A549 (cell line): ENCODE measurements around the gene DRAM2. TPM values are rescaled to one million over a fixed set of nuclear protein-coding genes. Genes with fewer than 3 reads are reported as not detected.

Experiments used
- ATAC-seq, 2 experiments: fragments of 200-7000 bp in 1 of 2; fragments of >200 bp in 1 of 2; cut with Nextera tagmentation in 1 of 2; cut with Tn5 transposase in 1 of 2; 3 replicates each; pipeline versions ENCODE4 v1.8.0 to v1.9.1; 2018 to 2020; ENCODE audit warnings: mild to moderate bottlenecking in 1 of 2, moderate library complexity in 1 of 2
- CTCF ChIA-PET: fragments of 300-600 bp; sonication (Branson Sonifier 250); formaldehyde crosslinking; extraction: SDS; loops from one replicate; lab custom pipeline; 2021; ENCODE audit warnings: antibody characterized with exemption, inconsistent platforms; lab: Yijun Ruan, JAX
- POLR2A ChIA-PET: fragments of 350-600 bp; formaldehyde crosslinking; extraction: SDS; loops from one replicate; lab custom pipeline; 2021; ENCODE audit warnings: antibody characterized with exemption, inconsistent platforms; lab: Yijun Ruan, JAX
- DNase-seq, 2 experiments: peaks; one replicate each; pipeline versions ENCODE4 v3.0.0 to v3.0.0-alpha.2; 2011 to 2016; ENCODE audit warnings: low read depth in 1 of 2, low spot score in 1 of 2
- FAIRE-seq: peaks from 2 replicates; lab custom pipeline; 2011; peaks lifted over from hg19 to GRCh38; lab: Jason Lieb, UNC
- H3K27ac ChIP-seq, 2 experiments: fragments of >200 bp; sonication (Bioruptor Twin); formaldehyde crosslinking; 3 replicates each; pipeline ENCODE4 v1.5.1; 2016 to 2017
- H3K4me1 ChIP-seq: fragments of >200 bp; sonication (Bioruptor Twin); formaldehyde crosslinking; 3 replicates; pipeline ENCODE4 v1.6.1; 2016
- H3K4me2 ChIP-seq: fragments of >200 bp; sonication (Bioruptor Twin); formaldehyde crosslinking; 3 replicates; pipeline ENCODE4 v1.6.1; 2016
- H3K4me3 ChIP-seq: fragments of >200 bp; sonication (Bioruptor Twin); formaldehyde crosslinking; 3 replicates; pipeline ENCODE4 v1.5.1; 2016
- H3K9me3 ChIP-seq: fragments of >200 bp; sonication (Bioruptor Twin); formaldehyde crosslinking; 3 replicates; pipeline ENCODE4 v1.6.1; 2016
- BHLHE40 ChIP-seq: IDR thresholded peaks from 2 replicates; pipeline ENCODE4 v1.6.1; 2012; ENCODE audit warnings: low read depth, low read length, inconsistent platforms
- CEBPB ChIP-seq, 2 experiments: fragments of >200 bp in 1 of 2; sonication (Bioruptor Twin) in 1 of 2; formaldehyde crosslinking in 1 of 2; IDR thresholded peaks; 2 replicates each; pipeline ENCODE4 v1.6.1; 2012 to 2016
- CHD2 ChIP-seq: fragments of 150-350 bp; IDR thresholded peaks from 2 replicates; pipeline ENCODE4 v1.6.1; 2014; ENCODE audit warnings: low read length; ENCODE audit not compliant: partially characterized antibody
- EHF ChIP-seq: fragments of 250-450 bp; sonication (Bioruptor Pico); IDR thresholded peaks from 2 replicates; pipeline ENCODE4 v1.5.0; 2020; ENCODE audit warnings: mild to moderate bottlenecking
- EHMT2 ChIP-seq: fragments of 200-600 bp; sonication (generic); IDR thresholded peaks from 2 replicates; pipeline ENCODE4 v1.6.1; 2016; ENCODE audit warnings: antibody characterized with exemption, low read depth, mild to moderate bottlenecking, moderate library complexity
- FOSB ChIP-seq: fragments of 250-450 bp; sonication (Bioruptor Pico); IDR thresholded peaks from 2 replicates; pipeline ENCODE4 v1.5.0; 2020; ENCODE audit warnings: mild to moderate bottlenecking, moderate library complexity
- HOXB13 ChIP-seq: fragments of 250-450 bp; sonication (Bioruptor Pico); IDR thresholded peaks from 2 replicates; pipeline ENCODE4 v1.5.0; 2020; ENCODE audit warnings: low read depth, mild to moderate bottlenecking, moderate library complexity
- JUN ChIP-seq, 2 experiments: fragments of >200 bp; sonication (Bioruptor Twin); formaldehyde crosslinking; IDR thresholded peaks; 2 replicates in 1 of 2; 3 replicates in 1 of 2; pipeline ENCODE4 v1.6.1; 2016 to 2017
- KDM5A ChIP-seq: fragments of 200-600 bp; sonication (generic); IDR thresholded peaks from 2 replicates; pipeline ENCODE4 v1.6.1; 2016; ENCODE audit warnings: antibody characterized with exemption, mild to moderate bottlenecking
- MYC ChIP-seq: IDR thresholded peaks from 2 replicates; pipeline ENCODE4 v1.6.1; 2012; ENCODE audit warnings: mild to moderate bottlenecking, inconsistent platforms, low read length, improper control_type of control experiment, borderline replicate concordance
- NFE2L2 ChIP-seq: fragments of 150-350 bp; conservative IDR thresholded peaks from 2 replicates; pipeline ENCODE4 v1.6.1; 2014; ENCODE audit warnings: low read length
- NR3C1 ChIP-seq: fragments of >200 bp; sonication (Bioruptor Twin); formaldehyde crosslinking; IDR thresholded peaks from 3 replicates; pipeline ENCODE4 v1.6.1; 2017
- PHF8 ChIP-seq: fragments of 200-600 bp; sonication (generic); IDR thresholded peaks from 2 replicates; pipeline ENCODE4 v1.6.1; 2016; ENCODE audit warnings: low read depth, mild to moderate bottlenecking, antibody characterized with exemption, moderate library complexity, borderline replicate concordance
- POLR2A ChIP-seq: IDR thresholded peaks from 2 replicates; pipeline ENCODE4 v1.6.1; 2012; ENCODE audit warnings: mild to moderate bottlenecking, low read length
- RARB ChIP-seq: fragments of 250-450 bp; sonication (Bioruptor Pico); IDR thresholded peaks from 2 replicates; pipeline ENCODE4 v1.8.0; 2021; ENCODE audit warnings: mild to moderate bottlenecking, moderate library complexity
- RCOR1 ChIP-seq: fragments of 150-350 bp; IDR thresholded peaks from 2 replicates; pipeline ENCODE4 v1.6.1; 2014; ENCODE audit warnings: antibody characterized with exemption, low read length, low read depth
- TP53 ChIP-seq: fragments of 250-450 bp; sonication (Bioruptor Pico); IDR thresholded peaks from 2 replicates; pipeline ENCODE4 v1.5.0; 2021; ENCODE audit warnings: mild to moderate bottlenecking, moderate library complexity
- ZNF302 ChIP-seq: fragments of 250-450 bp; sonication (Bioruptor Pico); IDR thresholded peaks from 2 replicates; pipeline ENCODE4 v1.9.0; 2021; ENCODE audit warnings: inconsistent platforms, mild to moderate bottlenecking, moderate library complexity
- WGBS: methylation state at CpG from one replicate; pipeline ENCODE4 v1.1.6; 2017; ENCODE audit errors: missing lambda C conversion rate; 5-methylcytosine and 5-hydroxymethylcytosine counted together
- polyA plus RNA-seq, 4 experiments: library from polyadenylated mRNA; depleted of rRNA in 3 of 4; stranded (reverse); fragments of >200 nt; fragmentation: RNase III in 1 of 4; extraction: RNeasy Plus Mini Kit Qiagen cat#74134 plus additional on column Dnase treatment in 1 of 4; gene quantifications; 2 replicates in 3 of 4; 3 replicates in 1 of 4; pipeline ENCODE4 v1.2.3, GENCODE V29; 2011 to 2017
- TF ChIP-seq, protein P1 (sequence below): fragments of 250-450 bp; sonication (Bioruptor Pico); IDR thresholded peaks from 2 replicates; pipeline ENCODE4 v1.5.0; 2020; ENCODE audit warnings: low read depth, mild to moderate bottlenecking, moderate library complexity
- TF ChIP-seq, protein P2 (sequence below): fragments of 200-600 bp; sonication (generic); IDR thresholded peaks from 2 replicates; pipeline ENCODE4 v1.6.1; 2016; ENCODE audit warnings: antibody characterized with exemption, mild to moderate bottlenecking, moderate library complexity
- TF ChIP-seq, protein P3 (sequence below): fragments of 250-450 bp; sonication (Bioruptor Pico); IDR thresholded peaks from 2 replicates; pipeline ENCODE4 v1.5.0; 2021; ENCODE audit warnings: mild to moderate bottlenecking, moderate library complexity, borderline replicate concordance
- TF ChIP-seq, protein P4 (sequence below): fragments of >200 bp; sonication (Bioruptor Twin); formaldehyde crosslinking; IDR thresholded peaks from 2 replicates; pipeline ENCODE4 v1.6.1; 2016

Gene DRAM2
- polyA plus RNA-seq, 2 of the 4 experiments (the other 2 are of a cell fraction): 17.9 to 69.5 TPM

DNA sequence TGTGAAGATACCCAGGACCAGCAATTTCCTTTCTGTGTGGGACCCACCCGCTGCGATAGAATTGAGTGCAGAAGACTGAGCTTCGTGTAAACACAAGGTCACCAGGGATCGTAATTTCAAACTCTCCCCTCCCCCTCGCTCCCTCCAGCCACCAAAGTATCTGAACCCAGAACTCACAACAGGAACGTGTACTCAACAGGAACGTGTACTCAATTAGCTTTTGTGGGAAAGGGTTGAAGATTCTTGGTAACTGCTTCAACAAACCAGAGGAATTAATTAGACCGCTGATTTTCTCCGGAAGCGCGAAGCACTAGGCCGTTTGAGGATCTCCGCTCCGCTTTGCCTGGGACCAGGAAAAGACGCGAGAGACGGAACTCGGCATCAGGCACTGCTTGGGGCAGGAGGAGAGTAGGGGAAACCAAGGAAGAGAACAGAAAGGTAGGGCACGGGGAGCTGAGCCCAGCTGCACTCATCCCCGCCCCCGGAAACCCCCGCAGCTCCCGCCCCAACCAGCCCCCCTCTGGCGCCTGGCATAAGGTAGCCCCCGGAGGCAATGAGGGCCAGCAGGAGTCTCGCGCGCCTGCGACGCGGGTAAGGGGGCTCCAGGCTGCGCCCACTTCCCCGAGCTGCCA, 453 bp downstream of the DRAM2 start:
- WGBS: 0% methylated on average over 18 of the region's 33 CpGs
- peak; percentile 33 to 55 for DNase-seq
- TF ChIP-seq, protein P1, sequence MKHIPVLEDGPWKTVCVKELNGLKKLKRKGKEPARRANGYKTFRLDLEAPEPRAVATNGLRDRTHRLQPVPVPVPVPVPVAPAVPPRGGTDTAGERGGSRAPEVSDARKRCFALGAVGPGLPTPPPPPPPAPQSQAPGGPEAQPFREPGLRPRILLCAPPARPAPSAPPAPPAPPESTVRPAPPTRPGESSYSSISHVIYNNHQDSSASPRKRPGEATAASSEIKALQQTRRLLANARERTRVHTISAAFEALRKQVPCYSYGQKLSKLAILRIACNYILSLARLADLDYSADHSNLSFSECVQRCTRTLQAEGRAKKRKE: no peak
- TF ChIP-seq ZNF302 (no peak), PHF8 (peak; percentile 29; the same call in 1 of the 2 replicates), CEBPB (IDR thresholded peaks at IDR 0.05) (no peak), TP53 (no peak), FOSB (CRISPR knock-in tag) (no peak), POLR2A (no peak), NR3C1 (no peak), KDM5A (no peak), CHD2 (peak; percentile 66), RCOR1 (no peak), JUN (IDR thresholded peaks at IDR 0.05) (peak in 1 of 2 experiments; percentile 41; a peak in 1 of 5 replicates), BHLHE40 (no peak), MYC (no peak), EHMT2 (no peak)
- TF ChIP-seq, protein P2, sequence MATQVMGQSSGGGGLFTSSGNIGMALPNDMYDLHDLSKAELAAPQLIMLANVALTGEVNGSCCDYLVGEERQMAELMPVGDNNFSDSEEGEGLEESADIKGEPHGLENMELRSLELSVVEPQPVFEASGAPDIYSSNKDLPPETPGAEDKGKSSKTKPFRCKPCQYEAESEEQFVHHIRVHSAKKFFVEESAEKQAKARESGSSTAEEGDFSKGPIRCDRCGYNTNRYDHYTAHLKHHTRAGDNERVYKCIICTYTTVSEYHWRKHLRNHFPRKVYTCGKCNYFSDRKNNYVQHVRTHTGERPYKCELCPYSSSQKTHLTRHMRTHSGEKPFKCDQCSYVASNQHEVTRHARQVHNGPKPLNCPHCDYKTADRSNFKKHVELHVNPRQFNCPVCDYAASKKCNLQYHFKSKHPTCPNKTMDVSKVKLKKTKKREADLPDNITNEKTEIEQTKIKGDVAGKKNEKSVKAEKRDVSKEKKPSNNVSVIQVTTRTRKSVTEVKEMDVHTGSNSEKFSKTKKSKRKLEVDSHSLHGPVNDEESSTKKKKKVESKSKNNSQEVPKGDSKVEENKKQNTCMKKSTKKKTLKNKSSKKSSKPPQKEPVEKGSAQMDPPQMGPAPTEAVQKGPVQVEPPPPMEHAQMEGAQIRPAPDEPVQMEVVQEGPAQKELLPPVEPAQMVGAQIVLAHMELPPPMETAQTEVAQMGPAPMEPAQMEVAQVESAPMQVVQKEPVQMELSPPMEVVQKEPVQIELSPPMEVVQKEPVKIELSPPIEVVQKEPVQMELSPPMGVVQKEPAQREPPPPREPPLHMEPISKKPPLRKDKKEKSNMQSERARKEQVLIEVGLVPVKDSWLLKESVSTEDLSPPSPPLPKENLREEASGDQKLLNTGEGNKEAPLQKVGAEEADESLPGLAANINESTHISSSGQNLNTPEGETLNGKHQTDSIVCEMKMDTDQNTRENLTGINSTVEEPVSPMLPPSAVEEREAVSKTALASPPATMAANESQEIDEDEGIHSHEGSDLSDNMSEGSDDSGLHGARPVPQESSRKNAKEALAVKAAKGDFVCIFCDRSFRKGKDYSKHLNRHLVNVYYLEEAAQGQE: peak; percentile 43; the same call in 1 of the 2 replicates
- TF ChIP-seq, protein P3, sequence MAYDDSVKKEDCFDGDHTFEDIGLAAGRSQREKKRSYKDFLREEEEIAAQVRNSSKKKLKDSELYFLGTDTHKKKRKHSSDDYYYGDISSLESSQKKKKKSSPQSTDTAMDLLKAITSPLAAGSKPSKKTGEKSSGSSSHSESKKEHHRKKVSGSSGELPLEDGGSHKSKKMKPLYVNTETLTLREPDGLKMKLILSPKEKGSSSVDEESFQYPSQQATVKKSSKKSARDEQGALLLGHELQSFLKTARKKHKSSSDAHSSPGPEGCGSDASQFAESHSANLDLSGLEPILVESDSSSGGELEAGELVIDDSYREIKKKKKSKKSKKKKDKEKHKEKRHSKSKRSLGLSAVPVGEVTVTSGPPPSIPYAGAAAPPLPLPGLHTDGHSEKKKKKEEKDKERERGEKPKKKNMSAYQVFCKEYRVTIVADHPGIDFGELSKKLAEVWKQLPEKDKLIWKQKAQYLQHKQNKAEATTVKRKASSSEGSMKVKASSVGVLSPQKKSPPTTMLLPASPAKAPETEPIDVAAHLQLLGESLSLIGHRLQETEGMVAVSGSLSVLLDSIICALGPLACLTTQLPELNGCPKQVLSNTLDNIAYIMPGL (CRISPR knock-in tag): no peak
- TF ChIP-seq, protein P4, sequence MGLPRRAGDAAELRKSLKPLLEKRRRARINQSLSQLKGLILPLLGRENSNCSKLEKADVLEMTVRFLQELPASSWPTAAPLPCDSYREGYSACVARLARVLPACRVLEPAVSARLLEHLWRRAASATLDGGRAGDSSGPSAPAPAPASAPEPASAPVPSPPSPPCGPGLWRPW: no peak
- H3K4me2 ChIP-seq: peak overlapping the region; percentile 72
- ChIA-PET CTCF (interaction anchor here (1.0 to 1.6 kb wide), 2 partner anchors 9 to 108 kb away, joined by 3 to 5 read pairs; no protein-coding TSS in a partner anchor), POLR2A (interaction anchor here (1.2 to 1.4 kb wide), 2 partner anchors 175 to 207 kb away, joined by 3 to 5 read pairs; partner anchors contain the start of gene LRIF1)
- no peaks in the 10 kb centered on the region for H3K9me3 ChIP-seq
- peak overlapping the region; percentile 87 to 99 for H3K27ac ChIP-seq
- peak overlapping the region; percentile 65 for H3K4me3 ChIP-seq
- ATAC-seq: peak; percentile 80 to 84
- H3K4me1 ChIP-seq: peaks cover 15% of the 10 kb centered on the region; the same call in 2 of the 3 replicates
- no peak for FAIRE-seq

DNA sequence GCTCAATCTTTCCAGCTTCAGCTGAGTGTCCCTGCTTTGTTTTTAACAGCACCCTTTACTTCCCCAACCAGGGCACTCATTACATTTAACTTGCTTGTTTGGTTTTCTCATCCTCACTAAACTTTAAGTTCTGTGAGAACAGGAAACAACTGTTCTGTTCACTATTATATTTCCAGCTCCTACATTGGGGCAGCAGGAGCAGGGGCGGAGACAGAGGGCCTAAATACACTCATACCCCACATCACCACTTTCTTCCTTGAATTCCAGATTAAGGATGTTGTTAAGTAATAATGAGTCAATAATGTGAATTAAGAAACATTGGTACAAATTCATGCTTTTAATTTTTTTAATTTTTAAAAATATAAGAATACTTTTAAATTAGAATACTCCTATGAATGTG, 6.0 kb downstream of the DRAM2 start:
- no peak overlapping the region for H3K27ac ChIP-seq
- H3K4me3 ChIP-seq: no peak overlapping the region
- no peak for DNase-seq
- H3K4me1 ChIP-seq: peaks cover 5% of the 10 kb centered on the region; the same call in 1 of the 3 replicates
- POLR2A ChIA-PET: no interaction called here
- CTCF ChIA-PET: interaction anchor here (0.6 kb wide), 1 partner anchor 185 kb away, joined by 3 read pairs; no protein-coding TSS in a partner anchor
- 100% methylated on average over 1 of the region's 1 CpG for WGBS
- no peak for ATAC-seq
- no peak overlapping the region for H3K4me2 ChIP-seq
- no peak for FAIRE-seq
- TF ChIP-seq HOXB13 (CRISPR knock-in tag): no peak
- TF ChIP-seq NFE2L2: no peak
- no peak for TF ChIP-seq EHF (CRISPR knock-in tag)
- TF ChIP-seq RARB (CRISPR knock-in tag): no peak
- TF ChIP-seq BHLHE40: no peak
- no peak for TF ChIP-seq EHMT2
- H3K9me3 ChIP-seq: no peaks in the 10 kb centered on the region
